ENCODE data around the gene SHBG. TPM values are rescaled to one million over a fixed set of nuclear protein-coding genes. Genes with fewer than 3 reads are reported as not detected.

SHBG gene
- total and polyA plus RNA-seq, 8 donors = 0.16 to 0.82 (median 0.23) TPM; not detected in 3

- no peak for FAIRE-seq
- H3K27me3 ChIP-seq = no peaks in the 10 kb centered on the region
- WGBS, 2 donors = 46 to 55% methylated on average over 7 of the region's 7 CpGs
- peak overlapping the region in 3 of 4 donors; percentile 88 to 92 (median 89) for H3K27ac ChIP-seq
- peaks cover 0 to 10% (median 6%) of the 10 kb centered on the region in 3 donors for H3K4me1 ChIP-seq
- no peaks in the 10 kb centered on the region for H3K9me3 ChIP-seq
- intact Hi-C loops (cut with DNase I) = no loop called here
- peak in 1 of 6 donors; percentile 64 for DNase-seq
- H3K36me3 ChIP-seq = no peaks in the 10 kb centered on the region
- peak in 1 of 4 donors; percentile 4 for ATAC-seq
- TF ChIP-seq CTCF (IDR thresholded peaks at IDR 0.05) = no peak
- peak overlapping the region in 2 of 4 donors; percentile 70 to 80 for H3K4me3 ChIP-seq
Observed at GRCh38 chr17:7626307-7626706, 3.6 kb upstream of the SHBG start.

GRCh38 chr17:7626956-7627249 is 3.0 kb upstream of the SHBG start:
- FAIRE-seq (no peak), DNase-seq (no peak), ATAC-seq (peak in 1 of 4 donors; percentile 18)
- peaks cover 0 to 10% (median 6%) of the 10 kb centered on the region in 3 donors for H3K4me1 ChIP-seq
- TF ChIP-seq CTCF (IDR thresholded peaks at IDR 0.05) = no peak
- peak overlapping the region; percentile 86 to 92 (median 88) for H3K27ac ChIP-seq
- H3K9me3 ChIP-seq = no peaks in the 10 kb centered on the region
- 2 to 7% methylated on average over 6 of the region's 6 CpGs for WGBS, 2 donors
- peak overlapping the region; percentile 62 to 80 (median 70) for H3K4me3 ChIP-seq
- intact Hi-C loops (cut with DNase I) = no loop called here
- H3K36me3 ChIP-seq = no peaks in the 10 kb centered on the region
- H3K27me3 ChIP-seq = no peaks in the 10 kb centered on the region

GRCh38 chr17:7627250-7628121 is 2.4 kb upstream of the SHBG start, which contains the start of gene SAT2:
Gene SAT2, minus strand, starts transcription at chr17:7627821. Its CDS starts 186 bp downstream, at chr17:7627635.
- Histone ChIP-seq H3K9me3 (no peaks in the 10 kb centered on the region), H3K27me3 (no peaks in the 10 kb centered on the region), H3K36me3 (no peaks in the 10 kb centered on the region), H3K27ac (peak within 1 kb of the TSS; percentile 86 to 92 (median 88)), H3K4me1 (peaks cover 0 to 13% (median 6%) of the 10 kb centered on the region in 3 donors), H3K4me3 (peak within 1 kb of the TSS; percentile 62 to 80 (median 70))
- DNase-seq (peak; percentile 88 to 97 (median 94)), ATAC-seq (peak; percentile 95 to 98 (median 96)), FAIRE-seq (no peak)
- 0 to 1% methylated on average over 54 of the region's 54 CpGs for WGBS, 2 donors
- TF ChIP-seq CTCF (IDR thresholded peaks at IDR 0.05) = no peak
- intact Hi-C loops (cut with DNase I) = no loop called here

- Histone ChIP-seq H3K4me3 (no peak overlapping the region), H3K27ac (no peak overlapping the region), H3K4me1 (peaks cover 0 to 9% (median 1%) of the 10 kb centered on the region in 3 donors), H3K9me3 (no peaks in the 10 kb centered on the region), H3K27me3 (no peaks in the 10 kb centered on the region), H3K36me3 (no peaks in the 10 kb centered on the region)
- intact Hi-C loops (cut with DNase I) = no loop called here
- FAIRE-seq (no peak), ATAC-seq (no peak), DNase-seq (no peak)
- no peak for TF ChIP-seq CTCF (IDR thresholded peaks at IDR 0.05)
- WGBS, 2 donors = 30 to 43% methylated on average over 11 of the region's 11 CpGs
Observed at GRCh38 chr17:7631398-7632380, 1.8 kb downstream of the SHBG start.

Data from pancreas (tissue), 10 donors.